ENCODE data around the gene SLAIN2.

- TF ChIP-seq POLR2AphosphoS5 (IDR thresholded peaks at IDR 0.05), result no peak
- no peak for TF ChIP-seq CTCF (IDR thresholded peaks at IDR 0.05)
These were observed 119.7 kb downstream of the SLAIN2 start for GRCh38 chr4:48461000-48461399.

Data from upper lobe of left lung (tissue), 4 donors.